ENCODE data around the gene CCDC85C. TPM values are rescaled to one million over a fixed set of nuclear protein-coding genes. Genes with fewer than 3 reads are reported as not detected.

Gene CCDC85C
- total RNA-seq, 1 experiment from 2014 or later = 42.3 TPM

- Histone ChIP-seq H3K27me3 (ENCODE audit: insufficient read depth, low read length) (no peaks in the 10 kb centered on the region), H3K9me3 (ENCODE audit: control insufficient read depth in 1 of 2, insufficient read depth in 1 of 2, low read depth in 1 of 2, low read length in 2 of 2) (no peaks in the 10 kb centered on the region), H3K36me3 (ENCODE audit: control insufficient read depth in 1 of 2, insufficient read depth in 2 of 2, low read length in 2 of 2) (no peaks in the 10 kb centered on the region), H3K4me2 (ENCODE audit: low read length) (no peak overlapping the region), H2AFZ (ENCODE audit: low read depth, low read length, poor library complexity, severe bottlenecking) (no peak overlapping the region), H3K9ac (ENCODE audit: low read length) (no peak overlapping the region), H3K9me2 (ENCODE audit: insufficient read depth) (no peaks in the 10 kb centered on the region), H4K20me1 (ENCODE audit: insufficient read depth) (no peaks in the 10 kb centered on the region), H3K27ac (ENCODE audit: low read depth, low read length) (no peak overlapping the region), H3K79me2 (ENCODE audit: insufficient read depth, low read length) (peaks cover 34% of the 10 kb centered on the region; the same call in 1 of the 2 replicates), H3K4me3 (replicated peaks in 1 of 2; ENCODE audit: low read depth in 1 of 2, low read length in 2 of 2) (no peak overlapping the region), H3K4me1 (ENCODE audit: control insufficient read depth in 1 of 2, insufficient read depth in 2 of 2, low read length in 2 of 2) (peaks cover 41 to 43% of the 10 kb centered on the region in 2 experiments)
- POLR2A ChIA-PET = no interaction called here
- BruUV-seq (replicated peaks) = no TSS peak
- ATAC-seq = peak; percentile 31
- intact Hi-C loops (cut with micrococcal nuclease) = no loop called here
- DNase-seq (ENCODE audit: low read depth, low spot score) = no peak
- RAD21 ChIA-PET (ENCODE audit: low non-redundant PET in 1 of 2, low total read pairs in 2 of 2, uncharacterized antibody in 2 of 2, unreplicated experiment in 2 of 2) = no interaction called here
- TF ChIP-seq REST (IDR thresholded peaks at IDR 0.05; ENCODE audit: low read depth) (no peak), MAX (IDR thresholded peaks at IDR 0.05) (no peak), YY1 (IDR thresholded peaks at IDR 0.05; ENCODE audit: extremely low read depth, insufficient replicate concordance, low read depth, low read length) (no peak), ZBTB33 (IDR thresholded peaks at IDR 0.05; ENCODE audit: extremely low read depth, insufficient replicate concordance, low read length) (no peak), TCF7L2 (IDR thresholded peaks at IDR 0.05; ENCODE audit: borderline replicate concordance, extremely low read depth, insufficient read depth, insufficient read length) (no peak), ZNF274 (IDR thresholded peaks at IDR 0.05; ENCODE audit: low read depth, low read length) (no peak), FOSL1 (IDR thresholded peaks at IDR 0.05; ENCODE audit: low read depth) (no peak), SP1 (IDR thresholded peaks at IDR 0.05; ENCODE audit: low read depth) (no peak), EZH2 (IDR thresholded peaks at IDR 0.05) (no peak), EGR1 (IDR thresholded peaks at IDR 0.05; ENCODE audit: low read depth) (no peak), SIN3A (IDR thresholded peaks at IDR 0.05; ENCODE audit: low read depth) (no peak), ELF1 (IDR thresholded peaks at IDR 0.05; ENCODE audit: borderline replicate concordance, low read depth) (no peak), CBX3 (IDR thresholded peaks at IDR 0.05; ENCODE audit: low read depth) (no peak), SRF (IDR thresholded peaks at IDR 0.05; ENCODE audit: low read depth) (no peak)
- CTCF ChIA-PET = no interaction called here
These were observed 40.9 kb downstream of the CCDC85C start for GRCh38 chr14:99562856-99563748.

Data from HCT116 (cell line).